T-helper 2 cell treated with Interferon-gamma antibody and Interleukin-4, amounts not matched to agents 5 μg/mL and 100 μg/mL, for 36 hours (primary cell): ENCODE data around the gene RIC8B.

Source experiments
- DNase-seq: peaks from one replicate; pipeline ENCODE4 v3.0.0; 2021; ENCODE audit warnings: low spot score
- H3K27ac Mint-ChIP-seq: one replicate; pipeline ENCODE4 v1.8.0; 2021; ENCODE audit warnings: mild to moderate bottlenecking, mixed read lengths
- H3K27me3 Mint-ChIP-seq: one replicate; pipeline ENCODE4 v1.8.0; 2021; ENCODE audit warnings: low read depth, mixed read lengths
- H3K36me3 Mint-ChIP-seq: one replicate; pipeline ENCODE4 v1.8.0; 2021; ENCODE audit warnings: low read depth, mixed read lengths
- H3K4me1 Mint-ChIP-seq: one replicate; pipeline ENCODE4 v1.8.0; 2021; ENCODE audit warnings: low read depth, mixed read lengths
- H3K4me3 Mint-ChIP-seq: one replicate; pipeline ENCODE4 v1.8.0; 2022; ENCODE audit warnings: mild to moderate bottlenecking, moderate library complexity, mixed read lengths
- H3K9me3 Mint-ChIP-seq: one replicate; pipeline ENCODE4 v1.8.0; 2021; ENCODE audit warnings: mixed read lengths

Gene RIC8B

GRCh38 chr12:106883426-106883825 lies 108.9 kb downstream of the RIC8B start:
- no peak overlapping the region for H3K27ac Mint-ChIP-seq
- H3K4me1 Mint-ChIP-seq = no peaks in the 10 kb centered on the region
- H3K36me3 Mint-ChIP-seq = peaks cover 21% of the 10 kb centered on the region
- no peaks in the 10 kb centered on the region for H3K9me3 Mint-ChIP-seq
- H3K27me3 Mint-ChIP-seq = no peaks in the 10 kb centered on the region
- no peak overlapping the region for H3K4me3 Mint-ChIP-seq
- no peak for DNase-seq

DNA sequence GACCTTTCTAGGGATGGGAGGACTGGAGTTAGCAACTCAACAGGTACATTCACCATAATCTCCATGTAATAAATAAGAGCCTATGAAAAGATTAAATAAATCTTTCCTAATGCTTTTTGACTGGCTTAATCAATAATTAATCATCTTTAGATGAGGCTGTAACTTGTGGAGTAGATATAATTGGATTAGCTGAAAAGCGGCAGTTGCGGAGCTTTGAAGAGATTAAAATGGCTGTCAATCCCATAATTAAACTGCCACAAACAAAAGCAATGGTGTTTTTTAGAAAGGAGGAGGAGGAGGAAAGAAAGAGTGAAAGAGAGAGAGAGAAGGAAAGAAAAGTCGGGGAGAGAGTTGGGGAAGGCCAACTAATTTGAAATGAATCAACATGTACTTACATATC lies 110.5 kb downstream of the RIC8B start:
- no peak for DNase-seq
- Mint-ChIP-seq H3K9me3 (no peaks in the 10 kb centered on the region), H3K36me3 (peaks cover 20% of the 10 kb centered on the region), H3K4me3 (no peak overlapping the region), H3K27me3 (no peaks in the 10 kb centered on the region), H3K4me1 (peaks cover under 1% of the 10 kb centered on the region), H3K27ac (no peak overlapping the region)

GRCh38 chr12:106885541-106886249 lies 111.2 kb downstream of the RIC8B start:
- Mint-ChIP-seq H3K27me3 (no peaks in the 10 kb centered on the region), H3K36me3 (peaks cover 19% of the 10 kb centered on the region), H3K27ac (no peak overlapping the region), H3K9me3 (no peaks in the 10 kb centered on the region), H3K4me3 (no peak overlapping the region), H3K4me1 (peaks cover 2% of the 10 kb centered on the region)
- DNase-seq = no peak

- Mint-ChIP-seq H3K27me3 (no peaks in the 10 kb centered on the region), H3K4me3 (no peak overlapping the region), H3K9me3 (no peaks in the 10 kb centered on the region), H3K27ac (no peak overlapping the region), H3K36me3 (peaks cover 15% of the 10 kb centered on the region), H3K4me1 (peaks cover 2% of the 10 kb centered on the region)
- DNase-seq = no peak
These were observed 112.5 kb downstream of the RIC8B start for GRCh38 chr12:106886932-106887331.

DNA sequence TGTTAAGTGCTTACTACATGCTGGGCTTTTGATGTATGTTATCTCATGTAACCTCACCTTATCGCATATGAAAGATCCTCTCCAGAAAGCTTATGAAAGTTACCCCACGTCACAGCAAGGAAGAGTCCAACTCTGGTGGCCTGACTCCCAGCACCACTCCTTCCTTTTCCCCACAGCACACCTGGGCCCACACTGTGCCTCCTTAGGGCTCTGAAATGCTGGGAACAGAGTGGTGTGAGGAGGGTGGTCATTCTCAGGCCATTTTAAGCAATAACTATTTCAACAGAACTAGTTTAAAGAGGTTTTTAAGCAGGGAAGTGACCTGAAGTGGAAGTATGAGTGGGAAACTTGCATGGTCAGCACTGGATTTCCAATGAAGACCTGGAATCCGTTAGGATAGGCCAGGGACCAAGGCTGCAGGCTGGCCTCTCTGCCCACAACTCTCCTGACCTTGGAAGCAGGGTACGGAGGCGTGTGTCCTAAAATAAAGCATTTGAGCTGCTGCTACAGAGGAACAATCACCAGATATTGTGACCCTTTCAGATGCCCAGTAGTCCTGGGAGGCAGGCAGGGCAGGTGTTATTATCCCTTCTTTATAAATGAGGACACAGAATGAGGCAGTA lies 114.0 kb downstream of the RIC8B start:
- Mint-ChIP-seq H3K4me1 (peaks cover 2% of the 10 kb centered on the region), H3K9me3 (no peaks in the 10 kb centered on the region)
- no peak for DNase-seq

DNA sequence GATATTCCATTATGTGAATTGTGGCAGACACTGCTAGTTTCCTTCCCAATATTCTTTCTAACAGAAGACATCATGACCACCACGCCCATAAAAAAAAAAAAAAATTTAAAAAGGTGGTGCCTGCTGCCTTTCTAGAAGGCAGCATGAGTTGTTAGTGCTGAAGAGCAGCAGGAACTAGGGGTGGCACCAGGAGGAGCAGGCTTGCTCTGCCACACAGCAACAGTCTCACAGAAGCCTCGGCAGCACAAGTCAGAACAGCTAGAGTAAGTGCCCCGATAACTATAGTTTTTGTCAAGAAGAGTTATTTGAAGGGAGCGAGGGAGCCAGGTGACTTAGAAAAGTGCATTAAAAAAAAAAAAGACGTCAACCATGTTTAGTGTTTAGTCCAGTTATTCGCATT lies 114.8 kb downstream of the RIC8B start:
- no peak overlapping the region for H3K4me3 Mint-ChIP-seq
- no peak overlapping the region for H3K27ac Mint-ChIP-seq
- no peak for DNase-seq
- no peaks in the 10 kb centered on the region for H3K9me3 Mint-ChIP-seq
- no peaks in the 10 kb centered on the region for H3K27me3 Mint-ChIP-seq
- H3K4me1 Mint-ChIP-seq = peaks cover 2% of the 10 kb centered on the region
- peaks cover 6% of the 10 kb centered on the region for H3K36me3 Mint-ChIP-seq

More for the DNA sequence above, 114.0 kb downstream of the RIC8B start:
- H3K4me3 Mint-ChIP-seq = no peak overlapping the region
- peaks cover 12% of the 10 kb centered on the region for H3K36me3 Mint-ChIP-seq
- H3K27ac Mint-ChIP-seq = no peak overlapping the region
- no peaks in the 10 kb centered on the region for H3K27me3 Mint-ChIP-seq

DNA sequence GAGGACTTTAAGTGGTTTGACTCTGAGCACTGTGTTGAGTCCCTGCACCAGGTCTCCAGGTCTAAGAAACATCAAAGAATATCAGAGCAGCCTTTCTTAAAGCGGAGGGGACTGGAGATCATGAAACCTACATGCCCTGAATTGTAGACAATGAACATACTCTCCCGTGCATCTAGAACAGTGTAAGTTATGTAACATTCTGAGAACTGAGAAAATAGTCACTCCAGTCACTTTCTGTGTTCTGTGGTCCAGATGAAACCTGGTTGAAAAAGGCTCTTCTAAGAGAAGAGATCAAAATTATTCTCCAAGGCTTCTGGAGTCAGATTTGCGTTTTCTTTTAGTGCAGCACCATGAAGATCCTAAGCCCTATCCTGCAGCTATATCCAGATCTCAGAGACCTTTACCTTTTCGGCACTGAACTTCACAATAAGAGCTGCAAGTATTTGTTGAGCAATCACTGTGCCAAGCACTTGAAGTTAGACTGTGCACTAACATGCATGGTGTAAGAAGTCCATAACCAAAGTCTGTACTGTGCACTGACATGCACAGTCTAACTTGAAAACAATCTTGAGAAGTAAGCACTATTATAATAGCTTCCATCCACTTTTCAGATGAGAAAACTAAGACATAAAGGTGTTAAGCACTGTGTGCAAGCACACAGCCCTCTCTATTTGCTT lies 115.6 kb downstream of the RIC8B start:
- Mint-ChIP-seq H3K27me3 (no peaks in the 10 kb centered on the region), H3K9me3 (no peaks in the 10 kb centered on the region), H3K4me1 (peaks cover 2% of the 10 kb centered on the region), H3K27ac (no peak overlapping the region), H3K4me3 (no peak overlapping the region), H3K36me3 (peaks cover 5% of the 10 kb centered on the region)
- no peak for DNase-seq

DNA sequence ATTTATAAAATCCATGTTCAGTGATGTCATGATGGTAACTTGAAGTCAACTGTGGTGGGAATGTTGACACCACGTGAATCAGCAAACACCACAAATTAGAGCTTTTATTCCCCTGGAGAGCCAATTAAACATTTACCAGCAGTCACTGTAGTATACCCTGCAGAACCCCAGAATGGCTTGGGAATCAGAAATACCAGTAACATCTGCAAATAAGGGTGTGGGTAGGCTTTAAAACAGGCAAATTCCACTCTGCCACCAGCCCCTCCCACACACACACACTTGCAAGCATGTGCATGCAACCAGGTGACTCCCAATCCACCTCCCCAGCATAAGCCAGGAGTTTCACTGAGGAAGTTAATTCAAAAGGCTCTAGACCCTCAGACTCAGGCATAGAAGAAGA lies 117.6 kb downstream of the RIC8B start:
- H3K27me3 Mint-ChIP-seq = no peaks in the 10 kb centered on the region
- H3K4me3 Mint-ChIP-seq = no peak overlapping the region
- no peak overlapping the region for H3K27ac Mint-ChIP-seq
- DNase-seq = no peak
- H3K36me3 Mint-ChIP-seq = peaks cover 3% of the 10 kb centered on the region
- H3K4me1 Mint-ChIP-seq = peaks cover 14% of the 10 kb centered on the region
- H3K9me3 Mint-ChIP-seq = peaks cover 4% of the 10 kb centered on the region

GRCh38 chr12:106893451-106893850 lies 119.0 kb downstream of the RIC8B start:
- H3K27me3 Mint-ChIP-seq = peaks cover under 1% of the 10 kb centered on the region
- peaks cover under 1% of the 10 kb centered on the region for H3K36me3 Mint-ChIP-seq
- no peak overlapping the region for H3K27ac Mint-ChIP-seq
- H3K4me1 Mint-ChIP-seq = peaks cover 20% of the 10 kb centered on the region
- no peak overlapping the region for H3K4me3 Mint-ChIP-seq
- H3K9me3 Mint-ChIP-seq = peaks cover 4% of the 10 kb centered on the region
- no peak for DNase-seq

- Mint-ChIP-seq H3K27me3 (peaks cover 4% of the 10 kb centered on the region), H3K9me3 (peaks cover 4% of the 10 kb centered on the region), H3K27ac (no peak overlapping the region), H3K36me3 (no peaks in the 10 kb centered on the region), H3K4me1 (peaks cover 20% of the 10 kb centered on the region), H3K4me3 (no peak overlapping the region)
- DNase-seq = no peak
These were observed 120.3 kb downstream of the RIC8B start for GRCh38 chr12:106894774-106895173.

DNA sequence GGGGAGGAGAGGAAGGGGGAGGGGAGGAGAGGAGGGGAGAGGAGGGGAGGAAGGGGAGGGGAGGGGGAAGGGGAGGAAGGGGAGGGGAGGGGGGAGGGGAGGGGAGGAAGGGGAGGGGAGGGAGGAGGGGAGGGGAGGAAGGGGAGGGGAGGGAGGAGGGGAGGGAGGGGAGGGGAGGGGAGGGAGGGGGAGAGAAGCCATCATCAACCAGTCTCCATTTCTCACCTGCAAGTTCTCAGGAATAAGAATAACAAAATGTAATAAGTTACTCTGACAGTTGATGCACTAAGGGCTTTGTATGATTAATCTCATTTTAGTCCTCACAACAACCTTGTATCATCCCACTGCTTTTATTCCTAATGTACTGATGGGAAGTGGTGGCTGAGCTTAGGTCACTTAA lies 122.1 kb downstream of the RIC8B start:
- DNase-seq = no peak
- no peaks in the 10 kb centered on the region for H3K36me3 Mint-ChIP-seq
- H3K27me3 Mint-ChIP-seq = peaks cover 15% of the 10 kb centered on the region
- peaks cover 18% of the 10 kb centered on the region for H3K4me1 Mint-ChIP-seq
- no peak overlapping the region for H3K4me3 Mint-ChIP-seq
- H3K9me3 Mint-ChIP-seq = peaks cover 4% of the 10 kb centered on the region
- no peak overlapping the region for H3K27ac Mint-ChIP-seq

DNA sequence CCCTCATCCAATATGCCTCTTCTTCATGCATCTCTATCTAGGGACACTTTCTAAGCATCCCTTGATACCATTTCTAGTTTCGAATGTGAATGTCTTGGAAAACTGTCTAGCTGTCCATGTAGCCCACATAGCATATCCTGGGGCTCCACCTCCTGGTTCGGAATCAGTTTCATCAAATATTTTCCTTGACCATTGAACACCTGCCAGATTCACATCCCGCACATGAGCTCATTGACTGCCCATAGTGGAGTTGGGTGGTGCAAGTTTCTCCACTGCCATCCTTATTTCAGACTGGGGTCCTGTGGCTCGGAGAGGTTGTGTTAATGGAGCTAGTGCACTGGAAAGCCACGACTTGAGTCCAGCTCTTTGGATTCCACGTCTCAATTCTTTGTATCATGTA lies 122.6 kb downstream of the RIC8B start:
- Mint-ChIP-seq H3K4me3 (no peak overlapping the region), H3K4me1 (peaks cover 18% of the 10 kb centered on the region), H3K36me3 (no peaks in the 10 kb centered on the region), H3K27ac (no peak overlapping the region), H3K27me3 (peaks cover 15% of the 10 kb centered on the region), H3K9me3 (peaks cover 4% of the 10 kb centered on the region)
- DNase-seq = no peak

DNA sequence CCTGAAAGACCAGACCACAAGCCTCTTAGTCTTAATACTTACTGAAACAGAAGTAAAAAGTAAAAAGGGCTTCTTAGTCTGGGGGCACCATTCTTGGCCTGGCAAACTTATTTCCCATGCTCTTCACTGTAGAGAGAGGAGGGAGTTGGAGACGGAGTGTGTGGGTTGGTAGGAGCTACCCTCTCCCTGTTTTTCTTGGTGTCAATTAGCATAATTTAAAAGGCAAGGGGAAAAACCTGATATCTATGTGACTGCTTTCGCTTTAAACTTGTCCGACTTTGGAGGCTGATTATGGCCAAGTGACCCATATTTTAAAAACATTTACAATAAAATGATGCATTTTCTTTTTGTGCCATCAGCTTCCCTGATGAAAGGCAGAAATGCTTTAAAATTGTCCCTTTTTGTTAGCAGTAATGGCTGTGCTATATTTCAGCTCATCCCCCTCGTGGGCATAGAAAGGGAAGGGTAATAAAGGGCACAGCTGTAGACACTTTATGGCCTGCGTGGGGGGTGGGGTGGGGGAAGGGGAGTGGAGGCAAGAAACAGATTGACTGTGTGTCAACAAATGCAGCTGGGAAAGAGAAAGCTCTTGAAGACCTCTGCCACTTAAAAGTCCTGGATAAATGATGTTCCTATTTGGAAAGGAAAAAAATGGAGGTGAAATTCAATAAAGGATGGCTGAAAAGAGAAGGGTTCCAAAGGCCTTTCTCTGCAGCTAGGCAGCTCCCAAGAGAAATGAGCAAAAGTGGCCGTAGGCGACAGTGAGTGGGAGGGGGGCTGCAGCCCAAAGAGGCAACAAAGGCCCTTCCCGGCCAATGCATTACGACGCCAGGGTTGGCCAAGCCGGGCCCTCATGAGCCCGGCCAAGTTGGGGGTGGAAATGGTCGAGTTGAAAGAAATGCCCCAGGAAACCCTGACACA lies 123.8 kb downstream of the RIC8B start:
- no peak overlapping the region for H3K4me3 Mint-ChIP-seq
- peaks cover 22% of the 10 kb centered on the region for H3K4me1 Mint-ChIP-seq
- H3K27ac Mint-ChIP-seq = no peak overlapping the region
- no peaks in the 10 kb centered on the region for H3K36me3 Mint-ChIP-seq
- peaks cover 23% of the 10 kb centered on the region for H3K27me3 Mint-ChIP-seq
- peaks cover 4% of the 10 kb centered on the region for H3K9me3 Mint-ChIP-seq
- no peak for DNase-seq
